GM19023 (cell line): ENCODE measurements around the gene MTRR.

Experiments used
- ATAC-seq: cut with Tn5 transposase; IDR thresholded peaks from one replicate; pipeline ENCODE4 v1.9.1; 2021; ENCODE audit warnings: mild to moderate bottlenecking, moderate library complexity; ENCODE audit not compliant: unreplicated experiment

Gene MTRR

GRCh38 chr5:7868773-7869473 is at the start of gene MTRR, which contains the start of gene FASTKD3:
Gene MTRR, plus strand, starts transcription at chr5:7869148. Its CDS starts 1,647 bp downstream, at chr5:7870795.
Gene FASTKD3, minus strand, starts transcription at chr5:7869031. Its CDS starts 948 bp downstream, at chr5:7868083.
- peak; percentile 98 for ATAC-seq

- ATAC-seq: no peak
Observed at GRCh38 chr5:7822449-7822848, 46.5 kb upstream of the MTRR start.

GRCh38 chr5:7823594-7823993 is 45.4 kb upstream of the MTRR start:
- ATAC-seq: no peak

GRCh38 chr5:7824995-7825394 is 44.0 kb upstream of the MTRR start:
- no peak for ATAC-seq

- no peak for ATAC-seq
Observed at GRCh38 chr5:7825630-7826029, 43.3 kb upstream of the MTRR start.

GRCh38 chr5:7827610-7828009 is 41.3 kb upstream of the MTRR start:
- no peak for ATAC-seq

GRCh38 chr5:7828269-7828668 is 40.7 kb upstream of the MTRR start:
- ATAC-seq: no peak

- no peak for ATAC-seq
Observed at GRCh38 chr5:7834982-7835381, 34.0 kb upstream of the MTRR start.

GRCh38 chr5:7837403-7837802 is 31.5 kb upstream of the MTRR start:
- no peak for ATAC-seq

- no peak for ATAC-seq
Observed at GRCh38 chr5:7842531-7842930, 26.4 kb upstream of the MTRR start.

GRCh38 chr5:7844901-7845300 is 24.0 kb upstream of the MTRR start:
- ATAC-seq: no peak

- no peak for ATAC-seq
Observed at GRCh38 chr5:7845557-7845956, 23.4 kb upstream of the MTRR start.

- no peak for ATAC-seq
Observed at GRCh38 chr5:7846327-7846726, 22.6 kb upstream of the MTRR start.

GRCh38 chr5:7848296-7848695 is 20.7 kb upstream of the MTRR start:
- ATAC-seq: no peak

- ATAC-seq: no peak
Observed at GRCh38 chr5:7849681-7850394, 19.1 kb upstream of the MTRR start.

- ATAC-seq: no peak
Observed at GRCh38 chr5:7850395-7851239, 18.3 kb upstream of the MTRR start, which contains the start of gene CFAP90. Gene CFAP90, minus strand, starts transcription at chr5:7851133. Its CDS starts 112 bp downstream, at chr5:7851021.

GRCh38 chr5:7851240-7851592 is 17.7 kb upstream of the MTRR start:
- no peak for ATAC-seq

- no peak for ATAC-seq
Observed at GRCh38 chr5:7851617-7852289, 17.2 kb upstream of the MTRR start.

GRCh38 chr5:7852542-7852941 is 16.4 kb upstream of the MTRR start:
- no peak for ATAC-seq

GRCh38 chr5:7852988-7853387 is 16.0 kb upstream of the MTRR start:
- ATAC-seq: no peak

- ATAC-seq: no peak
Observed at GRCh38 chr5:7855611-7856010, 13.3 kb upstream of the MTRR start.
